ENCODE data around the gene CSNK1E.

DNA sequence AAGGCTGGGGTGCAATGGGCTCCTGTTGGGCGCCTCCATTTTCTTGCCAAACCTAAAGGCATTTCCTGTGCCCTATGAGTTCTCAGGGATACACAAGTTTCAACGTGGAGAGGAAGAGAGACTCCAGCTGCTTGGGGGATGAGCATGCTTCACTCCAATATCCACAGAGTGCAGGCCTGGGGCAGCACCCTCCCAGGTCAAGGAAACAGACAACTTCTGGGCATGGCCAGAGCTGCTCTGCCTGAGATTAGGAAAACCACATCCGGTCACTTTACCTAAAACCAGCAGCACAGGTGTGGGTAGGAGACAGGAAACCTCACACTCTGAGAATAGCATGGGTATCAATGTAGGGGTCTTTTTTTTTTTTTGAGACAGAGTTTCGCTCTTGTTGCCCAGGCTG, 73.1 kb downstream of the CSNK1E start:
- TF ChIP-seq, protein P1, sequence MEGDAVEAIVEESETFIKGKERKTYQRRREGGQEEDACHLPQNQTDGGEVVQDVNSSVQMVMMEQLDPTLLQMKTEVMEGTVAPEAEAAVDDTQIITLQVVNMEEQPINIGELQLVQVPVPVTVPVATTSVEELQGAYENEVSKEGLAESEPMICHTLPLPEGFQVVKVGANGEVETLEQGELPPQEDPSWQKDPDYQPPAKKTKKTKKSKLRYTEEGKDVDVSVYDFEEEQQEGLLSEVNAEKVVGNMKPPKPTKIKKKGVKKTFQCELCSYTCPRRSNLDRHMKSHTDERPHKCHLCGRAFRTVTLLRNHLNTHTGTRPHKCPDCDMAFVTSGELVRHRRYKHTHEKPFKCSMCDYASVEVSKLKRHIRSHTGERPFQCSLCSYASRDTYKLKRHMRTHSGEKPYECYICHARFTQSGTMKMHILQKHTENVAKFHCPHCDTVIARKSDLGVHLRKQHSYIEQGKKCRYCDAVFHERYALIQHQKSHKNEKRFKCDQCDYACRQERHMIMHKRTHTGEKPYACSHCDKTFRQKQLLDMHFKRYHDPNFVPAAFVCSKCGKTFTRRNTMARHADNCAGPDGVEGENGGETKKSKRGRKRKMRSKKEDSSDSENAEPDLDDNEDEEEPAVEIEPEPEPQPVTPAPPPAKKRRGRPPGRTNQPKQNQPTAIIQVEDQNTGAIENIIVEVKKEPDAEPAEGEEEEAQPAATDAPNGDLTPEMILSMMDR (conservative IDR thresholded peaks at IDR 0.05): no peak
- TF ChIP-seq ZFX (IDR thresholded peaks at IDR 0.05): no peak
